Pancreas (tissue), 10 donors: ENCODE results near the gene ZSWIM9. TPM values are rescaled to one million over a fixed set of nuclear protein-coding genes. Genes with fewer than 3 reads are reported as not detected.
A peak's percentile ranks its signal among the peaks of the same experiment; 100 is the strongest.

Experiments
- ATAC-seq, 4 donors: fragments of 200-7000 bp; cut with Tn5 transposase; one replicate each; pipeline versions ENCODE4 v1.8.0 to v1.9.1; 2020; ENCODE audit warnings: mild to moderate bottlenecking in 4 of 4, moderate library complexity in 4 of 4
- DNase-seq, 6 donors: peaks; one replicate each; pipeline ENCODE4 v3.0.0-alpha.2; 2020
- FAIRE-seq: peaks from 2 replicates; lab custom pipeline; 2012; peaks lifted over from hg19 to GRCh38; lab: Jason Lieb, UNC
- H3K27ac ChIP-seq, 4 donors: fragments of 200-600 bp; sonication (generic); 1 replicate in 3 of 4; 2 replicates in 1 of 4; pipeline versions ENCODE4 v1.5.0 to v1.8.0; 2020
- H3K27me3 ChIP-seq, 4 donors: fragments of 200-600 bp; one replicate each; pipeline ENCODE4 v1.8.0; 2021
- H3K36me3 ChIP-seq, 3 donors: fragments of 200-600 bp; sonication (generic) in 1 of 3; one replicate each; pipeline versions ENCODE4 v1.5.0 to v1.8.0; 2020 to 2021
- H3K4me1 ChIP-seq, 3 donors: fragments of 200-600 bp; one replicate each; pipeline ENCODE4 v1.8.0; 2021
- H3K4me3 ChIP-seq, 4 donors: fragments of 200-600 bp; sonication (generic) in 2 of 4; one replicate each; pipeline versions ENCODE4 v1.5.0 to v1.8.0; 2020 to 2021
- H3K9me3 ChIP-seq, 4 donors: fragments of 200-600 bp; one replicate each; pipeline ENCODE4 v1.8.0; 2021
- CTCF ChIP-seq, 4 donors: fragments of 200-600 bp; sonication (generic) in 3 of 4; IDR thresholded peaks; one replicate each; pipeline versions ENCODE4 v1.5.0 to v1.8.0; 2021; ENCODE audit warnings: antibody characterized with exemption in 4 of 4
- WGBS, 2 donors: extraction: QIAGEN DNeasy Blood & Tissue Kit; methylation state at CpG; one replicate each; pipeline ENCODE4 v1.1.7; 2013; 5-methylcytosine and 5-hydroxymethylcytosine counted together
- intact Hi-C, 3 donors: fragments of 100-400 bp; cut with DNase I; formaldehyde crosslinking; loops; one replicate each; pipeline versions ENCODE4 v1.11.1 to v1.14.2; 2022
- polyA plus RNA-seq, 2 donors: library from polyadenylated mRNA; stranded (reverse); fragments of 200-250 nt; gene quantifications; one replicate each; pipeline ENCODE4 v1.2.3, GENCODE V29; 2013
- total RNA-seq, 6 donors: library from RNA; stranded (reverse); fragmentation: NEBNext Ultra II Directional in 4 of 6; extraction: Animal tissue kit (Norgen Biotek cat#: 25700) in 4 of 6; gene quantifications; one replicate each; pipeline versions ENCODE4 v1.2.1 to v1.2.4, GENCODE V29; 2021 to 2023
- donor health status: healthy with polysubstance abuse.
- donor health status: DM: no; HTN: no; CAD: no; lungs with moderate emphysema.
- donor health status: DM: no; HTN: no; CAD: no.
- donor health status: control.
- donor health status: control.
- donor health status: Bipolar disorder and iron deficiency.
- donor health status: DM: yes; HTN: yes; CAD: no.
- donor health status: DM: no; HTN: no; CAD: no.
- donor health status: DM: no; HTN: no; CAD: no.
- donor health status: DM: yes; HTN: yes; CAD: no.

Gene ZSWIM9
- total and polyA plus RNA-seq, 8 donors, result 2.8 to 5.9 (median 4.0) TPM

- H3K4me3 ChIP-seq, result peak overlapping the region; percentile 74 to 91 (median 84)
- H3K36me3 ChIP-seq, result no peaks in the 10 kb centered on the region
- peaks cover 0 to 8% (median 0%) of the 10 kb centered on the region in 3 donors for H3K4me1 ChIP-seq
- peak in 1 of 4 donors; percentile 1 for ATAC-seq
- TF ChIP-seq CTCF (IDR thresholded peaks at IDR 0.05), result no peak
- H3K9me3 ChIP-seq, result no peaks in the 10 kb centered on the region
- no peaks in the 10 kb centered on the region for H3K27me3 ChIP-seq
- no peak for FAIRE-seq
- intact Hi-C loops, result no loop called here
- WGBS, 2 donors, result 1 to 2% methylated on average over 21 of the region's 21 CpGs
- peak overlapping the region in 2 of 4 donors; percentile 92 to 96 for H3K27ac ChIP-seq
- DNase-seq, result peak in 2 of 6 donors; percentile 20 to 41
Measured at GRCh38 chr19:48170817-48171347, 402 bp downstream of the ZSWIM9 start.

- intact Hi-C loops, result no loop called here
- Histone ChIP-seq H3K4me1 (peaks cover 0 to 8% (median 0%) of the 10 kb centered on the region in 3 donors), H3K36me3 (no peaks in the 10 kb centered on the region), H3K27me3 (no peaks in the 10 kb centered on the region), H3K4me3 (no peak overlapping the region), H3K27ac (no peak overlapping the region), H3K9me3 (no peaks in the 10 kb centered on the region)
- DNase-seq (peak in 5 of 6 donors; percentile 12 to 69 (median 31)), FAIRE-seq (no peak), ATAC-seq (no peak)
- 84 to 85% methylated on average over 37 of the region's 37 CpGs for WGBS, 2 donors
- TF ChIP-seq CTCF (IDR thresholded peaks at IDR 0.05), result no peak
Measured at GRCh38 chr19:48171710-48172109, 1.2 kb downstream of the ZSWIM9 start.

GRCh38 chr19:48174445-48175030 is 4.1 kb downstream of the ZSWIM9 start:
- no peaks in the 10 kb centered on the region for H3K36me3 ChIP-seq
- H3K9me3 ChIP-seq, result no peaks in the 10 kb centered on the region
- FAIRE-seq, result no peak
- WGBS, 2 donors, result 75 to 80% methylated on average over 6 of the region's 6 CpGs
- H3K27me3 ChIP-seq, result no peaks in the 10 kb centered on the region
- no peak for TF ChIP-seq CTCF (IDR thresholded peaks at IDR 0.05)
- DNase-seq, result no peak
- H3K4me3 ChIP-seq, result no peak overlapping the region
- H3K27ac ChIP-seq, result no peak overlapping the region
- no peak for ATAC-seq
- intact Hi-C loops, result no loop called here
- peaks cover 0 to 4% (median 0%) of the 10 kb centered on the region in 3 donors for H3K4me1 ChIP-seq

- no peaks in the 10 kb centered on the region for H3K9me3 ChIP-seq
- TF ChIP-seq CTCF (IDR thresholded peaks at IDR 0.05), result no peak
- ATAC-seq (no peak), DNase-seq (no peak), FAIRE-seq (no peak)
- no peak overlapping the region for H3K27ac ChIP-seq
- no peaks in the 10 kb centered on the region for H3K27me3 ChIP-seq
- H3K36me3 ChIP-seq, result no peaks in the 10 kb centered on the region
- H3K4me3 ChIP-seq, result no peak overlapping the region
- intact Hi-C loops, result no loop called here
- WGBS, 2 donors, result 94% methylated on average over 9 to 10 of the region's 10 CpGs
- H3K4me1 ChIP-seq, result peaks cover 0 to 4% (median 0%) of the 10 kb centered on the region in 3 donors
Measured at GRCh38 chr19:48175578-48175977, 5.1 kb downstream of the ZSWIM9 start.

GRCh38 chr19:48176226-48176625 is 5.7 kb downstream of the ZSWIM9 start:
- no peak for FAIRE-seq
- Histone ChIP-seq H3K27ac (no peak overlapping the region), H3K36me3 (no peaks in the 10 kb centered on the region), H3K4me3 (no peak overlapping the region), H3K4me1 (peaks cover 0 to under 1% (median 0%) of the 10 kb centered on the region in 3 donors), H3K27me3 (no peaks in the 10 kb centered on the region), H3K9me3 (no peaks in the 10 kb centered on the region)
- DNase-seq, result no peak
- 76 to 98% methylated on average over 3 of the region's 3 CpGs for WGBS, 2 donors
- ATAC-seq, result no peak
- intact Hi-C loops, result no loop called here
- no peak for TF ChIP-seq CTCF (IDR thresholded peaks at IDR 0.05)
